HepG2 (cell line): ENCODE results near the gene ZFX. TPM values are rescaled to one million over a fixed set of nuclear protein-coding genes. Genes with fewer than 3 reads are reported as not detected.

ENCODE experiments used
- ATAC-seq: fragments of 200-7000 bp; cut with Tn5 transposase; 3 replicates; pipeline ENCODE4 v1.9.1; 2020; ENCODE audit warnings: mild to moderate bottlenecking, moderate library complexity
- BruUV-seq: library from RNA; stranded (reverse); fragments of 400-500 nt; replicated peaks from 2 replicates; lab custom pipeline; 2021; lab: Mats Ljungman, UMichigan
- CTCF ChIA-PET: fragments of 300-600 bp; formaldehyde crosslinking; extraction: SDS; loops from one replicate; lab custom pipeline; 2021; ENCODE audit warnings: low total read pairs, inconsistent platforms, low intra/inter-chr PET ratio; lab: Yijun Ruan, JAX
- POLR2A ChIA-PET: fragments of 350-600 bp; sonication (Branson Sonifier 250); formaldehyde crosslinking; loops from one replicate; lab custom pipeline; 2020; ENCODE audit warnings: antibody characterized with exemption, inconsistent platforms; lab: Yijun Ruan, JAX
- DNase-seq: peaks from one replicate; pipeline ENCODE4 v3.0.0-alpha.2; 2015; ENCODE audit warnings: low spot score
- FAIRE-seq: peaks from 3 replicates; lab custom pipeline; 2011; peaks lifted over from hg19 to GRCh38; lab: Jason Lieb, UNC
- H2AFZ ChIP-seq: one replicate; pipeline ENCODE4 v1.6.1; 2011; ENCODE audit warnings: low read length, inconsistent platforms
- H3K27ac ChIP-seq: fragments of 300-600 bp; 3 replicates; pipeline ENCODE4 v1.8.0; 2011; ENCODE audit warnings: mixed run types, mild to moderate bottlenecking, mixed read lengths, low read length, inconsistent platforms; ENCODE audit not compliant: insufficient read depth; ENCODE audit errors: extremely low read length
- H3K27me3 ChIP-seq, 2 experiments: fragments of 200-600 bp in 1 of 2; 2 replicates in 1 of 2; 3 replicates in 1 of 2; pipeline versions ENCODE4 v1.6.0 to v1.8.0; 2011; ENCODE audit warnings: low read length in 2 of 2, mild to moderate bottlenecking in 2 of 2, moderate library complexity in 2 of 2, inconsistent platforms in 1 of 2; ENCODE audit not compliant: insufficient read depth in 2 of 2, control insufficient read depth in 1 of 2
- H3K36me3 ChIP-seq, 2 experiments: fragments of 200-600 bp in 1 of 2; replicated peaks in 1 of 2; 2 replicates in 1 of 2; 3 replicates in 1 of 2; pipeline versions ENCODE4 v1.5.1 to v1.8.0; 2011; ENCODE audit warnings: low read length in 2 of 2, inconsistent platforms in 1 of 2; ENCODE audit not compliant: insufficient read depth in 2 of 2, control insufficient read depth in 1 of 2
- H3K4me1 ChIP-seq: 2 replicates; pipeline ENCODE4 v1.5.1; 2012; ENCODE audit warnings: low read length, inconsistent platforms; ENCODE audit not compliant: insufficient read depth
- H3K4me2 ChIP-seq: 2 replicates; pipeline ENCODE4 v1.6.0; 2011; ENCODE audit warnings: low read depth, low read length, inconsistent platforms
- H3K4me3 ChIP-seq, 3 experiments: fragments of 200-600 bp in 1 of 3; sonication (generic), shearing (Covaris generic) in 1 of 3; replicated peaks in 1 of 3; 2 replicates each; pipeline ENCODE4 v1.5.1; 2011 to 2016; ENCODE audit warnings: low read length in 3 of 3, inconsistent platforms in 2 of 3, low read depth in 2 of 3, mild to moderate bottlenecking in 2 of 3, control low read depth in 1 of 3, mixed read lengths in 1 of 3; ENCODE audit not compliant: insufficient read depth in 1 of 3
- H3K79me2 ChIP-seq: one replicate; pipeline ENCODE4 v1.6.1; 2011; ENCODE audit warnings: low read length, inconsistent platforms; ENCODE audit not compliant: insufficient read depth
- H3K9ac ChIP-seq: 2 replicates; pipeline ENCODE4 v1.6.0; 2011; ENCODE audit warnings: mild to moderate bottlenecking, low read depth, low read length, inconsistent platforms; ENCODE audit not compliant: insufficient read depth
- H3K9me3 ChIP-seq: 2 replicates; pipeline ENCODE4 v1.5.1; 2012; ENCODE audit warnings: mild to moderate bottlenecking, low read length
- H4K20me1 ChIP-seq: 2 replicates; pipeline ENCODE4 v1.6.0; 2011; ENCODE audit warnings: inconsistent platforms, mild to moderate bottlenecking, low read length, moderate library complexity; ENCODE audit not compliant: insufficient read depth
- HNF1B ChIP-seq: sonication (generic); formaldehyde crosslinking; IDR thresholded peaks from 2 replicates; pipeline ENCODE4 v1.5.1; 2020; ENCODE audit warnings: mild to moderate bottlenecking, moderate library complexity, missing genetic modification reagents
- JUND ChIP-seq: sonication (generic); formaldehyde crosslinking; IDR thresholded peaks from 2 replicates; pipeline ENCODE4 v1.8.0; 2022; ENCODE audit warnings: mild to moderate bottlenecking, missing genetic modification reagents
- NR2F1 ChIP-seq, 2 experiments: fragments of 450-650 bp in 1 of 2; formaldehyde crosslinking in 1 of 2; IDR thresholded peaks; 2 replicates each; pipeline versions ENCODE4 v1.5.0 to v1.6.1; 2016 to 2020; ENCODE audit warnings: mild to moderate bottlenecking in 1 of 2, missing compliant biosample characterization in 1 of 2, missing genetic modification reagents in 1 of 2, moderate library complexity in 1 of 2
- SATB2 ChIP-seq: sonication (generic); formaldehyde crosslinking; IDR thresholded peaks from 2 replicates; pipeline ENCODE4 v1.5.0; 2020; ENCODE audit warnings: missing genetic modification reagents
- STAT5B ChIP-seq: sonication (generic); formaldehyde crosslinking; IDR thresholded peaks from 2 replicates; pipeline ENCODE4 v1.4.0; 2020; ENCODE audit warnings: missing genetic modification reagents
- ZBTB26 ChIP-seq: IDR thresholded peaks from 2 replicates; pipeline ENCODE4 v1.6.1; 2016; ENCODE audit warnings: missing compliant biosample characterization, missing genetic modification reagents, borderline replicate concordance
- ZNF383 ChIP-seq: sonication (generic); formaldehyde crosslinking; IDR thresholded peaks from 2 replicates; pipeline ENCODE4 v1.4.0; 2020; ENCODE audit warnings: missing genetic modification reagents, mild to moderate bottlenecking, borderline replicate concordance
- ZNF652 ChIP-seq: IDR thresholded peaks from 2 replicates; pipeline ENCODE4 v1.6.1; 2016; ENCODE audit warnings: low read depth, borderline replicate concordance
- WGBS: methylation state at CpG from one replicate; pipeline ENCODE4 v1.1.6; 2017; ENCODE audit warnings: low lambda C conversion rate; 5-methylcytosine and 5-hydroxymethylcytosine counted together
- in situ Hi-C: cut with HindIII; loops from 2 replicates; pipeline ENCODE4 v1.10.0; 2017; ENCODE audit warnings: low pct_unique_long_range_greater_than_20kb; ENCODE audit not compliant: extremely low pct_ligation_motif_present
- intact Hi-C: fragments of 100-400 bp; cut with micrococcal nuclease; formaldehyde crosslinking; loops from one replicate; pipeline ENCODE4 v1.10.0; 2022; ENCODE audit not compliant: unreplicated experiment
- polyA plus RNA-seq, 8 experiments: library from polyadenylated mRNA; depleted of rRNA in 3 of 8; stranded (reverse) in 7 of 8; unstranded in 1 of 8; fragments of >200 nt; fragmentation: Illumina TruSeq in 4 of 8; extraction: Trizol in 4 of 8; gene quantifications; 2 replicates each; pipeline versions ENCODE4 v1.2.1 to v1.2.3, GENCODE V29; 2011 to 2016; ENCODE audit warnings: low read depth in 4 of 8, missing spikeins in 1 of 8, mixed read lengths in 1 of 8; ENCODE audit not compliant: insufficient read depth in 1 of 8
- total RNA-seq, 5 experiments: library from RNA; depleted of rRNA; stranded (reverse); fragments of >200 nt; fragmentation: Illumina TruSeq; extraction: Trizol; gene quantifications; 2 replicates each; pipeline ENCODE4 v1.2.3, GENCODE V29; 2016; ENCODE audit warnings: low read depth in 1 of 5

The ZFX gene
- total and polyA plus RNA-seq, 2 of the 13 experiments (the other 11 are each of a cell fraction or from before 2014, with no cell fraction given), result 13.8 to 37.3 TPM

- peak overlapping the region; percentile 3; the same call in 1 of the 2 replicates for H3K4me2 ChIP-seq
- H3K4me1 ChIP-seq, result peaks cover 57% of the 10 kb centered on the region
- H3K27ac ChIP-seq, result no peak overlapping the region
- 88% methylated on average over 11 of the region's 13 CpGs for WGBS
- H3K9ac ChIP-seq, result no peak overlapping the region
- peaks cover 75% of the 10 kb centered on the region for H3K79me2 ChIP-seq
- TF ChIP-seq SATB2 (CRISPR knock-in tag) (no peak), ZNF383 (CRISPR knock-in tag) (no peak), JUND (CRISPR knock-in tag) (no peak), HNF1B (CRISPR knock-in tag) (no peak), ZBTB26 (CRISPR knock-in tag) (no peak), STAT5B (CRISPR knock-in tag) (no peak), ZNF652 (CRISPR knock-in tag) (no peak), NR2F1 (CRISPR knock-in tag; IDR thresholded peaks at IDR 0.05) (no peak)
- FAIRE-seq (no peak), DNase-seq (no peak), ATAC-seq (peak; percentile 31; the same call in 2 of the 3 replicates)
- H3K36me3 ChIP-seq, result peaks cover 0 to 23% of the 10 kb centered on the region in 2 experiments; a peak in 3 of 5 replicates
- intact Hi-C loops (no loop called here), in situ Hi-C loops (no loop called here)
- no peak overlapping the region for H3K4me3 ChIP-seq
- no peaks in the 10 kb centered on the region for H3K27me3 ChIP-seq
- peaks cover 54% of the 10 kb centered on the region for H4K20me1 ChIP-seq
- no peak overlapping the region for H2AFZ ChIP-seq
- CTCF ChIA-PET, result no interaction called here
- no peaks in the 10 kb centered on the region for H3K9me3 ChIP-seq
- POLR2A ChIA-PET, result interaction anchor here (2.7 kb wide), 1 partner anchor 13 kb away, joined by 9 read pairs; no protein-coding TSS in a partner anchor
- no TSS peak for BruUV-seq
Observed at GRCh38 chrX:24203072-24203808, 53.7 kb downstream of the ZFX start.
